Breast epithelium (tissue), 3 donors: Measurements from ENCODE around the gene SFTA2.

Source experiments
- CTCF ChIP-seq, 3 donors: fragments of 450-650 bp; IDR thresholded peaks; one replicate each; pipeline ENCODE4 v1.5.1; 2016 to 2017; ENCODE audit warnings: antibody characterized with exemption in 3 of 3, mild to moderate bottlenecking in 3 of 3, moderate library complexity in 3 of 3
- POLR2A ChIP-seq: fragments of 450-650 bp; IDR thresholded peaks from one replicate; pipeline ENCODE4 v1.6.1; 2016; ENCODE audit warnings: antibody characterized with exemption, mild to moderate bottlenecking, moderate library complexity
- POLR2AphosphoS5 ChIP-seq, 3 donors: sonication (generic); formaldehyde crosslinking; IDR thresholded peaks; one replicate each; pipeline ENCODE4 v1.6.1; 2017; ENCODE audit warnings: antibody characterized with exemption in 3 of 3

GRCh38 chr6:30979141-30979540 lies 47.2 kb upstream of the SFTA2 start:
- no peak for TF ChIP-seq POLR2AphosphoS5 (IDR thresholded peaks at IDR 0.05)
- no peak for TF ChIP-seq CTCF (IDR thresholded peaks at IDR 0.05)
- TF ChIP-seq POLR2A = no peak
